Activated T-cell treated with anti-CD3 and anti-CD28 coated beads, Interleukin-2, amount 50 U/mL, for 4 hours (primary cell): Measurements from ENCODE around the gene CTSZ. TPM values are rescaled to one million over a fixed set of nuclear protein-coding genes. Genes with fewer than 3 reads are reported as not detected.
"Not testable (repeated sequence)": the region's sequence is repeated elsewhere in the genome, so short reads cannot be mapped to it uniquely, and the experiment has no call there.

Experiments used
- ATAC-seq, 2 donors: fragments of 200-7000 bp; cut with Tn5 transposase; one replicate each; pipeline ENCODE4 v1.10.0; 2021
- DNase-seq: peaks from one replicate; pipeline ENCODE4 v3.0.0-alpha.2; 2020
- H3K27me3 Mint-ChIP-seq: one replicate; pipeline ENCODE4 v1.8.0; 2021; ENCODE audit warnings: low read depth, mixed read lengths
- H3K36me3 Mint-ChIP-seq: one replicate; pipeline ENCODE4 v1.8.0; 2022; ENCODE audit warnings: mixed read lengths; ENCODE audit not compliant: insufficient read depth
- H3K4me1 Mint-ChIP-seq: one replicate; pipeline ENCODE4 v1.8.0; 2021; ENCODE audit warnings: low read depth, mixed read lengths
- H3K4me3 Mint-ChIP-seq: one replicate; pipeline ENCODE4 v1.8.0; 2021; ENCODE audit warnings: mild to moderate bottlenecking, moderate library complexity, mixed read lengths
- H3K9me3 Mint-ChIP-seq: one replicate; pipeline ENCODE4 v1.8.0; 2021; ENCODE audit warnings: mixed read lengths
- total RNA-seq, 3 donors: library from RNA; stranded (reverse); gene quantifications; one replicate each; pipeline ENCODE4 v1.2.1, GENCODE V29; 2021

Gene CTSZ
- total RNA-seq, 3 donors from 2014 or later: 18.7 to 27.9 (median 20.0) TPM

DNA sequence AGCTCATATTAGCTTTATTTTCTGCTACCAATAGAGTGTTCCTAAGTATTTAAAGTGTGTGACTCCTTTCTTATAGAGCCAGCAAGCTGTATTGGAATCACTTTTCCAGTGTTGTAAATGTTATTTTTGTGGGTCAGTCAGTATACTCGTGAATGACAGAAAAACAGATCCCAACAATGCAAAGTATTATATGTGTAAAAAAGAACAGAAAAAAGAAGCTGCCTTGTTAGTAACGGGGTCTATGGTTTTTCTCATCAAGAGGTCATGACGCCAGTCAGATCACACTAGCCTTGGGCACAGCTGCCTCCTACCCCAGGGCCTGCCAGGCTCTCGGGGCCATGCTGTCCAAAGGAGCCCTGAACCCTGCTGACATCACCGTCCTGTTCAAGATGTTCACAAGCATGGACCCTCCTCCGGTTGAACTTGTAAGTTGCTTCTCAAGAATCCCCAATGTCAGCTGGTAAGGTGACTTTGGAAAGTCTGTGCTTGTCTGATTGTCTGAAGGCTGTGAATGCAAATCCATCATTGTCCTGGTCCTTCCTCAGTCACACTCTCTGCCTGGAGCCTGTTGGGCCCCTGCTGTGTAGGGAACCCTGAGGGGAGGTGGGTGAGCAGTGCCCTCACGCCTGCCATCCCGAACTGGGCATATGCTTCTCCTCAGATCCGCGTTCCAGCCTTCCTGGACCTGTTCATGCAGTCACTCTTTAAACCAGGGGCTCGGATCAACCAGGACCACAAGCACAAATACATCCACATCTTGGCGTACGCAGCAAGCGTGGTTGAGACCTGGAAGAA is 16.2 kb downstream of the CTSZ start:
- DNase-seq: no peak
- Mint-ChIP-seq H3K4me1 (peaks cover 9% of the 10 kb centered on the region), H3K27me3 (no peaks in the 10 kb centered on the region), H3K36me3 (peaks cover 55% of the 10 kb centered on the region), H3K4me3 (no peak overlapping the region), H3K9me3 (no peaks in the 10 kb centered on the region)
- ATAC-seq: no peak

DNA sequence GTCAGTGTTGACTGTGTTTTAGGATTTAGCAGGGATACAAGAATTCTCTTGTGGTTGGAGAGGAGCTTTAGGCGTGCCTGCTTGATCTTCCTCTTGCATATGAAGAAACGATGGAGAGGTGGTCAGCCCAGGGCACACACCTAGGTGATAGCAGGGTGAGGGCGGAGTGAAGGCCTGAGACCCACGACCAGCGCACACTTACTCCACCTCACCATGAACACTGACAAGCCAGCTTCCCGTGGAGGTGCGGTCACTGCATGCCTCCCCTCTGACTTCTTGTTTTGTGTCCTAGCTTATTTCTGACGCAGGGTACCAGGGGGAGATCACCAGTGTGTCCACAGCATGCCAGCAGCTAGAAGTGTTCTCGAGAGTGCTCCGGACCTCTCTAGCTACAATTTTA is 17.9 kb downstream of the CTSZ start:
- DNase-seq: no peak
- no peak for ATAC-seq
- Mint-ChIP-seq H3K9me3 (no peaks in the 10 kb centered on the region), H3K4me3 (no peak overlapping the region), H3K27me3 (no peaks in the 10 kb centered on the region), H3K4me1 (peaks cover 21% of the 10 kb centered on the region), H3K36me3 (peaks cover 50% of the 10 kb centered on the region)

DNA sequence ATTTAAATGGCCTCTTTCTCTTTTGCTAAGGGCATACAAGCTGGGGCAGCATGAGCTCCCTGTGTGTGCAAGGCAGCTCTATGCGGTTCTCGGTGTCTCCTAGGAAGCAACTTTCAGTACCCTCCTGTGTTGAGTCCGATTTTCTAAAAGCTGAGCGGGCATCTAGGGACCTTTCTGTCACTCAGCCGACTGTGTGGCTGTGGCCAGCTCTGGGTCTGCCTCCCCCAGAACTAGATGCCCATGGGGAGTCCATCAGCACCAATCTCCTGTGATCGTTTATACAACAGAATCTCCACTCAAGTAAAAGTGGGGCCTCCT is 18.5 kb downstream of the CTSZ start:
- ATAC-seq (no peak), DNase-seq (no peak)
- Mint-ChIP-seq H3K36me3 (peaks cover 50% of the 10 kb centered on the region), H3K27me3 (no peaks in the 10 kb centered on the region), H3K4me1 (peaks cover 27% of the 10 kb centered on the region), H3K4me3 (no peak overlapping the region), H3K9me3 (no peaks in the 10 kb centered on the region)

DNA sequence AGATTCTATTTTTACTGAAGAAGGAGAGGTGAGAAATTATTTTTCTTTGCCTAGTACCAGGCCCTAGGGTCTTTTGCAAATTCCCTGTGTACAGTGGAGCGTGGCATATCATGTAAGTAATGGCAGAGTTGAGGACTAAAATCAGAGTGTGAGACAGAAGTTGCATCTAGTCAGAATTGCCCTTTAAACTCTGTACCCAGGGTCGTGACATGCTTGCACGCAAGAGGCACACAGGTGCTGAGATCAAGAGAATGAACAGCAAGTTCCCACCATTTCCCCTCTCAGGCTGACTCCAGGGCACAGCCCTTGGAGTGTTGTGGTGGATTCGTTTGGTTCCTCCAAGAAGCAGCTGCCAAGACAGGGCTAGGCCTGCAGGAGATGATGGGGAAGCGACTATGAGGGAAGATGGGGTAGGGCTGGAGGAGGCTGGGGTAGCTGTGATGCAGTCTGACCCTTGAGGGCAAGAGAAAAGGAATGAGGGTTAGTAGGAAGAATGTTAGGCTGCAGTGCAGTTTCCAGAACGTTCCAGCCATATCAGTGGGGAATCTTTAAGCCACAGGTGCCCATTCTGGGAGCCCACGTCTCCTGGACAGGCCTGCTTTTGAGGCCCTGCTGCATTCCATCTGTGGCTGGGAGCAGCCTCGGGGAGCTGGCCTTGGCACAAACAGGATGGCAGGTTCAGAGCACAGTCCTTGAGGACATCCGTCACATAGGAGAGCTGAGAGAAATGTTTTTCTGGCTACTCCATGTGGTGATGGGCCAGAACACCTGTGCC is 19.1 kb downstream of the CTSZ start:
- no peak overlapping the region for H3K4me3 Mint-ChIP-seq
- peaks cover 47% of the 10 kb centered on the region for H3K36me3 Mint-ChIP-seq
- no peaks in the 10 kb centered on the region for H3K9me3 Mint-ChIP-seq
- DNase-seq (no peak), ATAC-seq (no peak)
- no peaks in the 10 kb centered on the region for H3K27me3 Mint-ChIP-seq
- H3K4me1 Mint-ChIP-seq: peaks cover 31% of the 10 kb centered on the region

DNA sequence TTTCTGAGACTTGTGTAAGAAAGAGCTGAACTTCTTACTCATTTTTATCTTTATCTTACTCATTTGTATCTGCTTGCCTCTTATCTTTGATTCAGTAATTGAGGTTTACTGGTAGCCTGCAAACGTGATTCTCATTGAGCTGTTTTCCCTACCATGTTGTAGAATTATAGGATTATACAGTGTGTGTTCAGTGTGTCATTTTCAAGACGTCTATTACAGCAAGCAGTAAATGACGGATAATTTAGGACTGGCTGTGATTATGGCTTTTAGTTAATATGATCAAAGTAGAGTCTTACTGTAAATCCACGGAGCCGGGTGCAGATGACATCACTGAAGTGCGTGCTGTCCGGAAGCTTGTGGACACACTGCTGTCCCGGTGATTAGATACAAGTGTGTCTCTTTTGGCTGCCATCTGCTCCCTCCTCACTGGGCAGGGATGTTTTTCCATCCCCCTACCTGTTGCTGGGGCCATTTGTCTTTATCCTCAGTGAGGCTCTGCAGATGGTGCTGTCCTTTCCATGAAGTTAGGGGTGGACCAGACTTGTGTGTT is 20.0 kb downstream of the CTSZ start:
- H3K36me3 Mint-ChIP-seq: peaks cover 47% of the 10 kb centered on the region
- H3K4me1 Mint-ChIP-seq: peaks cover 40% of the 10 kb centered on the region
- no peaks in the 10 kb centered on the region for H3K9me3 Mint-ChIP-seq
- no peaks in the 10 kb centered on the region for H3K27me3 Mint-ChIP-seq
- no peak for ATAC-seq
- no peak overlapping the region for H3K4me3 Mint-ChIP-seq
- no peak for DNase-seq

DNA sequence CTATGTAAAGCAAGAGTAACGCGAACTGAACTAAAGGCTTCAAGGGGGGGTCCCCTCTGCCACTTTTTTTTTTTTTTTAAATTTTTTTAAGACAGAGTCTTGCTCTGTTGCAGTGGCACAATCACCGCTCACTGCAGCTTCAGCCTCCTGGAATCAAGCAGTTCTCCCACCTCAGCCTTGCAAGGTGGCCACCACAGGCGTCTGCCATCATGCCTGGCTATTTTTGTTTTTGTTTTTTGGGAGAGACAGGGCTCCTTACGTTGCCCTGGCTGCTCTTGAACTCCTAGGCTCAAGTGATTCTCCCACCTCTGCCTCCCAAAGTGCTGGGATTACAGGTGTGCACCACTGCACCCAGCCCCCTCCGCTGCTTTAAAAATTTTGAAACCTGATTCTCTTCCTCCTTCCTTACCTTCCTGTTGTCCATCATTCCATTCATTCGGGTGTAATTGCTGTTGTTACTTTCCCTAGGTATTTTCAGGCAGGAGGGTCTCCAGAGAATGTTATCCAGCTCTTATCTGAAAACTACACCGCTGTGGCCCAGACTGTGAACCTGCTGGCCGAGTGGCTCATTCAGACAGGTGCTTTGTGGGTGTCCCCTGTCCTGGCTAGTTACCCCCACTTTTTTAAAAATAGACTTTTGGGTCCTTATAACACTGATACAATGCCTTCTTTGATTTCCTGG is 20.6 kb downstream of the CTSZ start:
- Mint-ChIP-seq H3K9me3 (no peaks in the 10 kb centered on the region), H3K27me3 (no peaks in the 10 kb centered on the region), H3K36me3 (peaks cover 43% of the 10 kb centered on the region), H3K4me3 (no peak overlapping the region), H3K4me1 (peaks cover 40% of the 10 kb centered on the region)
- ATAC-seq: peak in 1 of 2 donors; percentile 33
- no peak for DNase-seq

DNA sequence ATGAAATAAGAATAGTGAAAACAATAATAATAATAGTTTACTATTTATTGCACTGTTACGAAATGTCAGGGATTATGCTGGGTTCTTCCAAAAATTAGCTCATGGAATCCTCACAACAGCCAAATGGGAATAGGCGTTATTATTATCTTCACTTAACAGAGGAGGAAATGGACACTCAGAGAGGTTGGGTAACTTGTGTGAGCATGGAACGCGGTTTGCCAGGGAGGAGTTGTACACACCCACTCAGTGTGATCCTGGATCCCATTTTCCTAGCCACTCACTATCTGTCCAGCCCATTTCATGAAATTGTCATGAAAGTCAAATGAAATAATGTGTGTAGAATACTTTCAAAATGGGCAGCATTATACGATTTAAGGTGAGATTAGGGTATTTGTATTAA is 21.4 kb downstream of the CTSZ start:
- Mint-ChIP-seq H3K36me3 (peaks cover 37% of the 10 kb centered on the region), H3K4me1 (peaks cover 40% of the 10 kb centered on the region), H3K4me3 (no peak overlapping the region), H3K27me3 (no peaks in the 10 kb centered on the region), H3K9me3 (no peaks in the 10 kb centered on the region)
- DNase-seq (no peak), ATAC-seq (no peak)

DNA sequence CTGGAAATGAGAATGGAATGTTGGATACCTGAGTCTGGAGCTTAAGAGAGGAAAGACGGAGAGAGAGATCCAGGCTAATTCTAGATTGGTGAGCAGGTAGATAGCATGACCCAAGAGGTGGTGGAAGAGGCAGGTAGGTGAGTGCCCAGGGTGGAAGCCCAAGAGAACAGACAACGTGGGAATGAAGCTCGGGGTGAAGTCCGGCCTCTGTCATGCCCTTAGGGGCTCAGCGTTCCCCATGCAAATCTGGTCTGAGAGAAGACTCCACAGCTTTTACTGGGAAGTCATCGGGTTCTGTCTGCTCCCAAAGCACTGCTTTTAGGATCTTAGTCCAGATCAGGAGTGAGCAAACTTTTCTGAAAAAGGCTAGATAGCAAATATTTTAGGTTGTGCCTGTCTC is 22.4 kb downstream of the CTSZ start:
- H3K4me1 Mint-ChIP-seq: peaks cover 40% of the 10 kb centered on the region
- no peak for ATAC-seq
- H3K27me3 Mint-ChIP-seq: no peaks in the 10 kb centered on the region
- H3K4me3 Mint-ChIP-seq: no peak overlapping the region
- no peak for DNase-seq
- no peaks in the 10 kb centered on the region for H3K9me3 Mint-ChIP-seq
- peaks cover 35% of the 10 kb centered on the region for H3K36me3 Mint-ChIP-seq

DNA sequence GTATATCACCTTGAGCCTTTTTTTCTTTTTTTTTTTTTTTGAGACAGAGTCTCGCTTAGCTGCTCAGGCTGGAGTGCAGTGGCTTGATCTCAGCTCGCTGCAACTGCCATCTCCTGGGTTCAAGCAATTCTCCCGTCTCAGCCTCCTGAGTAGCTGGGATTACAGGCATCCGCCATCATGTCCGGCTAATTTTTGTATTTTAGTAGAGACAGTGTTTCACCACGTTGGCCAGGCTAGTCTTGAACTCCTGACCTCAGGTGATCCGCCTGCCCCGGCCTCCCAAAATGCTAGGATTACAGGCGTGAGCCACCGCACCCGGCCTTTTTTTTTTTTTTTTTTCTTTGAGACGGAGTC is 24.0 kb downstream of the CTSZ start:
- ATAC-seq, H3K27me3 Mint-ChIP-seq, H3K9me3 Mint-ChIP-seq, DNase-seq: not testable (repeated sequence)
- peak overlapping the region; percentile 92 for H3K4me3 Mint-ChIP-seq
- peaks cover 40% of the 10 kb centered on the region for H3K4me1 Mint-ChIP-seq
- peaks cover 27% of the 10 kb centered on the region for H3K36me3 Mint-ChIP-seq

DNA sequence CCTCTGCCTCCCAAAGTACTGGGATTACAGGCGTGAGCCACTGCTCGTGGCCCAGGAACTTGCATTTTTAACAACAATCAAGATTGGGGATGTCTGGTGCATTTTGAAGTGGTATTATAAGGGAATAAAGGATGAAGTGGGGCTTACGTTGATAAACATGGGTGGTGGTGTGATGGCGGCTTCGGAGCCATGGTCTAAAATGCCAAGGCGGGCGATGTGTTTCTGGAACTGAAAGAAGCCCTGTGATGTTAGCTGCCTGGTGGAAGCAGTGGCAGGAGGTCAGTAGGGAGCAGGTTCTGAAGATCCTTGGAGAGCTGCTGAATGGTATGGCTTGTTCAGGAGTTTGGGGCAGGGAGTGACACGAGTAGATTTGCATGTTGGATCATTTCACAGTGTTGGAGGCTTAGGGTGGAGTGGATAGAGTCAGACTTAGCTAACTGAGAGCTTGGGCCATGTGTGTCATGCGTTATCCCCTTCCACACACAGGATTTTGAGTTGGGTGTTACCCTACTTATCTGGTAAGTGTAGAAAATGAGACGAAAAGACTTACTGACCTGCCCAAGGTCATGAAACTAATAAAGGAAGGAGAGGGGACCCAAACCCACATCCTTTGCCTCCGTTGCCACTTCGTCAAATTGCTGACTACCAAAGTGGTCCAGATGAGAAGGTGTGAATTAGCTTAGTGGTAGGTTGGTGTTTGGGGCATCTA is 24.5 kb downstream of the CTSZ start:
- H3K27me3 Mint-ChIP-seq: no peaks in the 10 kb centered on the region
- H3K4me1 Mint-ChIP-seq: peaks cover 40% of the 10 kb centered on the region
- no peaks in the 10 kb centered on the region for H3K9me3 Mint-ChIP-seq
- DNase-seq (no peak), ATAC-seq (no peak)
- peaks cover 22% of the 10 kb centered on the region for H3K36me3 Mint-ChIP-seq
- H3K4me3 Mint-ChIP-seq: peak overlapping the region; percentile 92

DNA sequence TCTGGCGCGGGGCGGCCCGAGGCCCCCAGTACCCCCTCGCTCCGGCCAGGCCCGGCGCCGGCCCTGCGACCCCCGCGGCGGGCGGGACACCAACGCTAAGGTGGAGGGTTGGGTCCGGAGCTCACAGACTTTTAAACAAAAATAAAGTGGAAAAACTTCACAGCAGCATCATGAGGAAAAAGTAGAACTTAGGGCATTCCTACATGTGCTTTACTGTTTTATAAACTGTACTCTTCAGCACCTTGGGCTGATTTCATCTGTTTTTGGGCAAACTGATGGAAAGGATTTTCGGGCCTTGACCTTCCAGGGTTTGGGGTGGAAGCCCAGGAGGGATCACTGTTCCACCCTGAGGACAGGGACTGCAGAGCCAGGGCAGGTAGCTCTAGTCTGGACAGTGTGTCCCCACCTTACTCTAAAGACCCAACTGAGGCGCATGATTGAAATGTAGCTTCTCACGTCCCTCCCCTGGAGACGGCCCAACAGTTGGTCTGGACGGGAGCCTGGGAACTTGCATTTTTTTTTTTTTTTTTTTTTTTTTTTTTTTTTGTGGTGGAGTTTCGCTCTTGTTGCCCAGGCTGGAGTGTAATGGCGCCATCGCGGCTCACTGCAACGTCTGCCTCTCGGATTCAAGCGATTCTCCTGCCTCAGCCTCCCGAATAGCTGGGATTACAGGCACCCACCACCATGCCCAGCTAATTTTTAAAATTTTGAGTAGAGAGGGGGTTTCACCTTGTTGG is 25.3 kb downstream of the CTSZ start:
- Mint-ChIP-seq H3K4me3 (peak overlapping the region; percentile 92), H3K36me3 (peaks cover 15% of the 10 kb centered on the region), H3K27me3 (no peaks in the 10 kb centered on the region), H3K9me3 (peaks cover 2% of the 10 kb centered on the region), H3K4me1 (peaks cover 35% of the 10 kb centered on the region)
- DNase-seq (no peak), ATAC-seq (peak; percentile 7 to 15)

DNA sequence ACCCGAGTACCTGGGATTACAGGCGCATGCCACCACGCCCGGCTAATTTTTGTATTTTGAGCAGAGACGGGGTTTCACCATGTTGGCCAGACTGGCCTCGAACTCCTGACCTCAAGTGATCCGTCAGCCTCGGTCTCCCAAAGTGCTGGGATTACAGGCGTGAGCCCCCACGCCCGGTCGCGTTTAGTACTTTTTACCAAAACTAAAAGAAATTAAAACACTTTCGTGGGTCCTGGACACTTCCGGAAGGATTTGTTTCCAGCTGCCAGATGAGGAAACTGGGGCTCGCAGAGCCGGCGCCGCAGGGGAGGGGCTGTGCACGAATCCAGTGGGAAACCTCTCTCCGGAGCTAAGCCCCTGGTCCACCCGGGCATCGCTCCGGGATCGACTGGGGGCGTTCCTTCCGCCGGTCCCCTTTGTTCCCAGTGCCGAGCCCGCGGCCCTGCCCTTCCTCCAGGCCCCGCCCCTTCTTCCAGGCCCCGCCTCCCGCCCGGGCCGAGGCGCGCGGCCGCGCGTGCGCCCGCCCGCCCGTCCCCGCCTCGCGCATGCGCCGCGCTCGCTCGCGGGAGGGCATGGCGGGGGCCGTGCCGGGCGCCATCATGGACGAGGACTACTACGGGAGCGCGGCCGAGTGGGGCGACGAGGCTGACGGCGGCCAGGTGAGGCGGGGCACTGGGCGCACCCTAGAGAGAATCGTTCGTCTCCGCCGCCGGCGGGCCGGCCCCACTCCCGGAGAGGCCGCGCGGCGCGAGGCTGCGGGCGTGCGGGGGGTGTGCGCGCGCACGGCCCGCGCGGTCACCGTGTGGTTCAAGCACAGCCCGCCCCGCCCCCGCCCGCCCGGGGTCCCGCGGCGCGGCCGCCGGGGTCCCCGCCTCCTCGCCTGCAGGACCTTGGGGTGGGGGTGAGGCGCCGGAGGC is 26.1 kb downstream of the CTSZ start, which contains the start of gene NELFCD:
NELFCD (plus strand) TSS at position 546 of the 917 bp plus-strand sequence; CDS start at position 600, 54 bp downstream.
- Mint-ChIP-seq H3K4me3 (peak within 1 kb of the TSS; percentile 92), H3K36me3 (peaks cover 12% of the 10 kb centered on the region), H3K9me3 (peaks cover 9% of the 10 kb centered on the region), H3K4me1 (peaks cover 31% of the 10 kb centered on the region), H3K27me3 (no peaks in the 10 kb centered on the region)
- peak; percentile 87 to 90 for ATAC-seq
- peak; percentile 89 for DNase-seq
